GM20431 (cell line): Measurements from ENCODE around the gene PCNX4.

ENCODE experiments used
- in situ Hi-C: fragments of 300-500 bp; cut with MseI, MboI; formaldehyde crosslinking; loops from one replicate; pipeline ENCODE4 v1.15.0; 2020; ENCODE audit warnings: low sequenced_read_pairs; ENCODE audit not compliant: unreplicated experiment

Gene PCNX4

DNA sequence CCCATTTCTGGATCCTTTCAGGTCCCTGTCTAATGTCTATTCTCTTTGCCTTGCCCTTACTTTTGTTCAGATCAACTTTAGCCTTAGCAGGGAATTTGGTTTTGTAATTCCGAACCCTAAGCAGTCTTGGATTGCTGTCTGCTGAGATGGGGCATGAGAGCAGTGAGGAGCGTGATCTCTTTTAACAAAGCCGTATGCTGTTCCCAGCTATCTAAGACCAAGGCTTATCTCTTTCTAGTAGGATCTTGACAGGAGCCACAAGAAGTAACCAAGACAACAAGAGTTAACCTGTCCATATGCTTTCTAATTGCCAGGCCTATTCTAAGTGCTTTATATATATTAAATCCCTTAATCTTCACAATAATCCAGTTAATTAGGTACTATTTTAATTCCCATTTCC is 78.0 kb downstream of the PCNX4 start:
- in situ Hi-C loops, result loop anchor here (10.0 to 25.0 kb wide), 2 partner anchors 105 to 207 kb away; no protein-coding TSS in a partner anchor

- in situ Hi-C loops, result loop anchor here (10.0 to 25.0 kb wide), 2 partner anchors 106 to 209 kb away; no protein-coding TSS in a partner anchor
Measured at GRCh38 chr14:60170948-60171347, 79.2 kb downstream of the PCNX4 start.

DNA sequence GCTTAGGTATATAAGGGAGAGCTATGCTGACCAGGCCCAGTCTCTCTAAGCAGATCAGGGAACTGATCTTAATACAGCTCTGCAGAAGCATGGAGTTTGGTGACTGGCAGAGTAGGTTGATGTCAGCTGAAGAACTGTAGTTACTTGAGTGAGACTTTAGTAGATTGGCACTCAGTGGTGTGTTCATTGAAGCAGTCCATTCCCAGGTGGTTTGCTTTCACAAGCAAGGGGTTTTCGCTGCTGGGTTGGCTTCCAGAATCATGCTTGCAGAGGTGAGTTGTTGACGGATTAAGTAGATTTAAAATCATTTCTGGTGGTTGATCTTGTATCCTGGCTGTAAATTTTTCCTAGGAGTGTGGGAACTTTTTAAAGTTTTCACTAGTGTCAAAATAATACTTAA is 80.0 kb downstream of the PCNX4 start:
- in situ Hi-C loops, result loop anchor here (10.0 to 25.0 kb wide), 2 partner anchors 107 to 209 kb away; no protein-coding TSS in a partner anchor

- in situ Hi-C loops, result loop anchor here (10.0 to 25.0 kb wide), 2 partner anchors 110 to 212 kb away; no protein-coding TSS in a partner anchor
Measured at GRCh38 chr14:60174352-60175254, 82.9 kb downstream of the PCNX4 start.

DNA sequence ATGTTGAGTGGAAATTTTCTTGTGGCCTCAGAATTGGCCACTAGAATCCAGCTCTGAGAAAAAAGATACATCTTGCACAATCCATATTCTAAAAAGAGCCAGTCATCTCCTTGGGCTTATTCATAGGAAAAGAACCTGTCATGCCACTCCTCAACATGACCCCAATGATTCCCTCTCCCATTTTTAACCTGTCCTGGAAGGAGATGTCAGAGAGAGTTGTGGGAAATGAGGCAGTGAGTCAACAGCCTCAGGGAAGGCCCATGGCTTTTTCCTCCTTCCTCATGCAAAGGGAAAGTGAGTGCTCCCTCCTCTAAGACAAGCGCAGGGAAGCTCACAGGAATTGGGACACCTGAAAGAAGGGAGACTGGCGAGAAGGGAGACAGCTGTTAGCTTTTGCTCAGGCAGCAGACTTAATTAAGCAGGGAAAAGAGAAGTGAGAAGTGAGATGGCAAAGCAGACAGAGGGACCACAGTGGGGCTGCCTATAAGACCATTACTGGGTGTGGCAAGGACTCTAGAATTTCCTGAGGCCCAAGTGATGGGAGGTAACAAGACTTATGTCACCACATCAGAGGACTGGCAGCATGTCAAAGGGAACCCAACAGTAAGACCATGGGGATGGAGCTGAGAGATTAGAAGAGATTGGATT is 83.7 kb downstream of the PCNX4 start:
- in situ Hi-C loops, result loop anchor here (10.0 kb wide), 1 partner anchor 111 kb away; no protein-coding TSS in a partner anchor

GRCh38 chr14:60178164-60178563 is 86.4 kb downstream of the PCNX4 start:
- in situ Hi-C loops, result loop anchor here (10.0 kb wide), 1 partner anchor 113 kb away; no protein-coding TSS in a partner anchor

DNA sequence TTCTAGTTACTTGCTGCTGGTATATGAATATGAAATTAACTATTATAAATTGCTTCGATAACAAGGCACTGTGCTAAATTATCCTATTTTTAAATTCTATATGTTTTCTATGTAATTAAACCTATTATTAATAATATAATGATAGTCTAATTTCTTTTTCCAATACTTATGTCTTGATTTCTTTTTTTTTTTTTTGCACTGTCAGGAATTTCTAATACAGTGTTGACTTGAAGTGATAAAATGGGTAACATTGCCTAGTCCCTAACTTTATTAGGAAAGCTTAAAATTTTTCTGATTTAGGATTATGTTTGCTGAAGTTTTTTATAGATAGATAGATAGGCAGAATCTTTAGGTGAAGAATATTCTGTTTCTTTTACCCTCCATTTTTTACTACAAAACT is 87.1 kb downstream of the PCNX4 start:
- in situ Hi-C loops, result loop anchor here (10.0 kb wide), 1 partner anchor 114 kb away; no protein-coding TSS in a partner anchor

GRCh38 chr14:60179431-60179869 is 87.7 kb downstream of the PCNX4 start:
- in situ Hi-C loops, result loop anchor here (10.0 kb wide), 1 partner anchor 115 kb away; no protein-coding TSS in a partner anchor

DNA sequence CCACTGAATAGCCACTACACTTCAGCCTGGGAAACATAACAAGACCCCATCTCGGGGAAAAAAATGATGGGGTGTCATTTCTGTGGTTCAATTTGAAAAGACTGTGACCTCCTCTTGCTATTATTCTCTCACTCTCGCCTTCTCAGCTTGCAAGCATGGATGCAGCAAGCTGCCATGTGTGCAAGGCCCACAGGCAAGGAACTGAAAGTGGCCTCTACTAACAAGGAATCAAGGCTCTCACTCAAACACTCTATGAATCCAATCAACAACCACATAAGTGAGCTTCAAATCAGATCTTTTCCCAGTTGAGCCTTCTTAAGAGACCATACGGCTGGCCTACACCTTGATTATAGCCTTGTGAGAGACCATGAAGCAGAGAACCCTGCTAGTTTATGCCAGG is 91.4 kb downstream of the PCNX4 start:
- in situ Hi-C loops, result no loop called here

DNA sequence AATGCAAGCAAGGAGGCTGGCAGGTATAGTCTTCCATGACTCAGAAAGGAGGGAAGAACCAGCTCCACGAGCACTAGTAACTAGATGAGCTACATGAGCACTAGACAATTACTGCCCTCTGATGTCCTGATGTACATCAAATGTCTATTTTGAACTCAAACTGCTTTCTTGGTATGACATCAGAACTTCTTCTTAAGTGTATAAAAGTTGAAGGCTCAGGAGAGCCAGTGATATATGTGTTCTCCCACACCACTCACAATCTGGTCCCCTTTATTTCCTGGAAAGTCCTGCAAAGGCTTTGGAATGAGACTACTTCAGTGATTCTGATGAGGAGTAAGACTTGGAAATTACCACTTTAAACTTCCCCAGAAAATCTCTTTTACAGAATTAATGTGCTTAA is 92.0 kb downstream of the PCNX4 start:
- in situ Hi-C loops, result no loop called here

DNA sequence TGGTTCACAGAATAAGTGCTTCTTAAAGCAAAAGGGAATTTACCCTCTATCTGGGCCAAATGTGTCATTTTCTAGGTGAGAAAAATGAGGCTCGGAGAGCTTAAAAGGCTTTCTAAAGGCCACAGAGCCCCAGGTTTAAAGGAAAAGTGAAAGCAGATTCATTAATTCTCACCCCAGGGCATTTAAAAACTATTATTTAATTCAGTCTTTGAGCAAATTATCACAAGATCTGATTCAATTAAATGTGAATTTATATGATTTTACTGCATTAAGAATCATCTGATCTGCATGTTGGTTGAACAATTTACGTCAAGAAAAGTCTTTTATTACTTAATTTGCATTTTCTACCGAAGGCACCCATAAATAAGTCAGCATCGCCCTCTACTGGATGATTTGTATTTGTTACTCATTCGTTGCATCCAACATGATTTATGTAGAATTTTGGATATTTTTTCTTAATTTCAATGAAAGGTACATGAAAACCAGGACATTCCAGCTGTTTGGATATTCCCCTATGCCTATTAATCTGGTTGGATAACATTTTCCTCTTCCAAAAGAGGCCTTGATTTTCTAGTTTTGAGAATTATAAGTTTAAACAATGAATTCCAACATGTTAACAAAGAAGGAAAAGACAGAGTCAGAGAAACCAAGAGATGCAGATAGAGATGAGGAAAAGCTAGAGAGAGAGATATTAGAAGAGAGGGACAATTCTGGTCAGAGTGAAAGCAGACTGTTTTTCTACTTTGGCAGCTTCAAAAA is 92.6 kb downstream of the PCNX4 start:
- in situ Hi-C loops, result no loop called here

GRCh38 chr14:60184905-60185555 is 93.3 kb downstream of the PCNX4 start:
- in situ Hi-C loops, result no loop called here

DNA sequence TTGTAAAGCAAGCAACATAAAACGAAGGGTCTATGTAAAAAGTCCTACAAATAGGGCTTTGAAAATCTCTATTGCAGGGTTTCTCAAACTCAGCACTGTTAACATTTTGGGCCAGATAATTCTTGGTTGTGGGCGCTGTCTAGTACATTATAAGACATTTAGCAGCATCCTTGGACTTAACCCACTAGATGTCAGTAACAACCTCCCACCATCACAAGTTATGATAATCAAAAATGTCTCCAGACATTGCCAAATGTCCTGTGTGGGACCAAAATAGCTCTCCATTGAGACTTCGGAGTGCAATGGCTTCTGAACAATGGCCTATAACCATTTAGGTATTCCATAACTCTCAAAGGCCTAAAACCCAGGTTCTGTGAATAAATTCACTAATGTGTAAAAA is 96.4 kb downstream of the PCNX4 start:
- in situ Hi-C loops, result no loop called here

DNA sequence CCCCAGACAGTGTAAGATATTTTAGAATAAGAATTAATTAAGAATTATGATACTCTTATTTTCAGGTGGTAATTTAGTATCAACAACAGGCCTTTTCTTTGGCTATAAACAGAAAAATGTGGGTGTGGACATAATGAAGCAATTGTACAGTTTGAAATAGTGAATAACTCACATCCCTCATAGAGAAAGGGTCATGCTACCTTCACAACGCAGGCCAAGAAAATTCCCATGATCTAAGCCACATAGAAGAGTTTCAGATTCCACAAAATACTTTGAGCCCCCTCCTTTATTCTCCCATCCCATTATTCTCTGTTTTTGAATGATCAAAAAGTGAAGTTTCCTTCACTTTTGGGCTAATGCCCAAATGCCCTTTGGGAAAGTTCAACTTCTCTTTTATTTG is 97.0 kb downstream of the PCNX4 start:
- in situ Hi-C loops, result no loop called here

DNA sequence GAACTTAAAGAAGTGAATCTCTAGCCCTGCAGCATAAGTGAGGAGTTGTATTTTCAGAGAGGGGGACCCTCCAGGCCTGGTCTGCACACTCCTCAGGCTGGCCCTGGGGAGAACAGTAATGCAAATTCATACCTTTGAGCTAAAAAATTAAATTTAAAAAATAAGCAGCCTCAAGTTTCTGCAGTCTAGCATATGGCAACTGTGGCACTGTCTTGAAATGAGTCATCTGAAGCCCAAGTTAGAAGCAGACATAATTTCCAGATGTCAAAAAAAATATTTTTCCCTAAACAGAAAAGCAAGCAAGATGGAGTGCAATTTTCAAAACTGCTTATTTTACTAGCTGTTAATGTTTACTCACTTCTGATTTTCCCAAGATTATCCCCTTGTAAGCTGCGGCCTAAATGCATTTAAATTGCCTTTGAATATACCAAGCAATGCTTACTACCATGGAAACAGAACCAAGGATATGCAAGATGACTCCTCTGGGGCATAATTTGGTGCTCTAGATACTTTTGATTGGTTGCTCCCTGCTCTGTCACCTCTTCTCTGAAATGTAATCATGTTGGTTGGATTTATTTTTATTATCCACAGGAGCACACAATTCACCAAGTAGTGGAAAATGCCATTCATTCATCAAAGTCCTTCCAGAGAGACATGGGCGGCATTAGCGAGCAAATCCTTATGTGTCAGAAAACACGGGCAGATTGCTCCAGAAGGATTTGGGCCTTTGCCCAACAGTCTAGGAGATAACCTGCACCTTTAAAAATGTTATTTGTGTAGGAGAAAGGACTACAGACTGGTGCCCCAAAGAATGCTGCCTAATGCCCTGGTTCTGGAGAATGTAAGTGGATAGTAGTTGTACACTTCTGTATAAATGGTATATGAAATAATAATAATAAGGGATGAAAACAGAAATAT is 98.5 kb downstream of the PCNX4 start:
- in situ Hi-C loops, result loop anchor here (10.0 kb wide), 1 partner anchor 375 kb away; no protein-coding TSS in a partner anchor

- in situ Hi-C loops, result loop anchor here (10.0 kb wide), 1 partner anchor 370 kb away; no protein-coding TSS in a partner anchor
Measured at GRCh38 chr14:60195179-60195810, 103.6 kb downstream of the PCNX4 start.

GRCh38 chr14:60196291-60196690 is 104.6 kb downstream of the PCNX4 start:
- in situ Hi-C loops, result loop anchor here (10.0 kb wide), 1 partner anchor 369 kb away; no protein-coding TSS in a partner anchor
